Right cardiac atrium (tissue), 5 donors: ENCODE data around the gene ZNF579. TPM values are rescaled to one million over a fixed set of nuclear protein-coding genes. Genes with fewer than 3 reads are reported as not detected.
"Not testable (repeated sequence)": the region's sequence is repeated elsewhere in the genome, so short reads cannot be mapped to it uniquely, and the experiment has no call there.

Experiments
- ATAC-seq, 2 donors: fragments of 200-7000 bp; cut with Tn5 transposase; one replicate each; pipeline versions ENCODE4 v1.8.0 to v1.9.1; 2020; ENCODE audit warnings: moderate library complexity in 2 of 2, mild to moderate bottlenecking in 1 of 2
- DNase-seq, 3 donors: peaks; one replicate each; pipeline ENCODE4 v3.0.0-alpha.2; 2020
- H3K27ac ChIP-seq: one replicate; pipeline ENCODE4 v1.5.1; 2013; ENCODE audit warnings: mild to moderate bottlenecking, low read length, control low read depth, moderate library complexity
- H3K27me3 ChIP-seq: one replicate; pipeline ENCODE4 v1.6.1; 2013; ENCODE audit not compliant: control insufficient read depth, insufficient read depth
- H3K4me1 ChIP-seq: one replicate; pipeline ENCODE4 v1.6.1; 2013; ENCODE audit warnings: low read length; ENCODE audit not compliant: control insufficient read depth, insufficient read depth
- H3K4me3 ChIP-seq: one replicate; pipeline ENCODE4 v1.5.1; 2013; ENCODE audit warnings: low read length, control low read depth
- H3K9me3 ChIP-seq: one replicate; pipeline ENCODE4 v1.6.1; 2013; ENCODE audit warnings: low read length; ENCODE audit not compliant: control insufficient read depth
- WGBS: extraction: QIAGEN DNeasy Blood & Tissue Kit; methylation state at CpG from one replicate; pipeline ENCODE4 v1.1.7; 2013; 5-methylcytosine and 5-hydroxymethylcytosine counted together
- intact Hi-C, 4 donors: fragments of 100-400 bp; cut with DNase I; formaldehyde crosslinking; loops; one replicate each; pipeline versions ENCODE4 v1.11.0 to v1.14.0; 2022 to 2023
- polyA plus RNA-seq: library from polyadenylated mRNA; stranded (reverse); fragments of 200-250 nt; gene quantifications from one replicate; pipeline ENCODE4 v1.2.3, GENCODE V29; 2013
- total RNA-seq, 4 donors: library from RNA; stranded (reverse); fragmentation: NEBNext Ultra II Directional; extraction: Animal tissue kit (Norgen Biotek cat#: 25700); gene quantifications; one replicate each; pipeline ENCODE4 v1.2.1, GENCODE V29; 2021
- donor health status: healthy with polysubstance abuse.
- donor health status: DM: no; HTN: yes; CAD: no.
- donor health status: DM: no; HTN: no; CAD: no.
- donor health status: DM: no; HTN: yes; CAD: no; lungs with severe emphysema.
- donor health status: DM: yes; HTN: yes; CAD: no.

The ZNF579 gene
- total and polyA plus RNA-seq, 5 donors, result 10.2 to 15.5 (median 13.3) TPM

GRCh38 chr19:55569477-55569876 lies 11.2 kb downstream of the ZNF579 start:
- H3K4me3 ChIP-seq, ATAC-seq, intact Hi-C loops, DNase-seq, H3K27ac ChIP-seq, H3K4me1 ChIP-seq, H3K27me3 ChIP-seq, H3K9me3 ChIP-seq: not testable (repeated sequence)
- WGBS, result 92% methylated on average over 5 of the region's 5 CpGs

GRCh38 chr19:55567708-55568328 lies 12.8 kb downstream of the ZNF579 start:
- intact Hi-C loops, result no loop called here
- no peak for ATAC-seq
- Histone ChIP-seq H3K4me1 (no peaks in the 10 kb centered on the region), H3K27me3 (no peaks in the 10 kb centered on the region), H3K27ac (no peak overlapping the region), H3K4me3 (no peak overlapping the region), H3K9me3 (no peaks in the 10 kb centered on the region)
- DNase-seq, result no peak

GRCh38 chr19:55566823-55567222 lies 13.8 kb downstream of the ZNF579 start:
- WGBS, result 34% methylated on average over 9 of the region's 9 CpGs
- Histone ChIP-seq H3K4me3 (no peak overlapping the region), H3K27ac (no peak overlapping the region), H3K27me3 (no peaks in the 10 kb centered on the region), H3K9me3 (no peaks in the 10 kb centered on the region), H3K4me1 (no peaks in the 10 kb centered on the region)
- ATAC-seq, result no peak
- intact Hi-C loops, result no loop called here
- DNase-seq, result peak in 1 of 3 donors; percentile 22

GRCh38 chr19:55563261-55563690 lies 17.4 kb downstream of the ZNF579 start:
- peak; percentile 59 to 83 (median 83) for DNase-seq
- intact Hi-C loops, result no loop called here
- no peaks in the 10 kb centered on the region for H3K27me3 ChIP-seq
- H3K27ac ChIP-seq, result peak overlapping the region; percentile 77
- WGBS, result 30% methylated on average over 12 of the region's 12 CpGs
- no peaks in the 10 kb centered on the region for H3K4me1 ChIP-seq
- no peak overlapping the region for H3K4me3 ChIP-seq
- ATAC-seq, result peak; percentile 88 to 91
- no peaks in the 10 kb centered on the region for H3K9me3 ChIP-seq

- Histone ChIP-seq H3K4me1 (no peaks in the 10 kb centered on the region), H3K4me3 (no peak overlapping the region), H3K27ac (no peak overlapping the region), H3K9me3 (no peaks in the 10 kb centered on the region), H3K27me3 (no peaks in the 10 kb centered on the region)
- DNase-seq (peak in 2 of 3 donors; percentile 13 to 30), ATAC-seq (no peak)
- WGBS, result 77% methylated on average over 9 of the region's 9 CpGs
- intact Hi-C loops, result no loop called here
Observed at GRCh38 chr19:55559684-55560083, 21.0 kb downstream of the ZNF579 start.

- ATAC-seq, result no peak
- peak in 1 of 3 donors; percentile 3 for DNase-seq
- WGBS, result 75% methylated on average over 8 of the region's 8 CpGs
- intact Hi-C loops, result no loop called here
- Histone ChIP-seq H3K9me3 (no peaks in the 10 kb centered on the region), H3K27me3 (no peaks in the 10 kb centered on the region), H3K27ac (no peak overlapping the region), H3K4me1 (no peaks in the 10 kb centered on the region), H3K4me3 (no peak overlapping the region)
Observed at GRCh38 chr19:55554741-55555152, 25.9 kb downstream of the ZNF579 start.

GRCh38 chr19:55554302-55554701 lies 26.3 kb downstream of the ZNF579 start:
- intact Hi-C loops, result no loop called here
- H3K9me3 ChIP-seq, result no peaks in the 10 kb centered on the region
- H3K4me1 ChIP-seq, result no peaks in the 10 kb centered on the region
- no peaks in the 10 kb centered on the region for H3K27me3 ChIP-seq
- no peak overlapping the region for H3K27ac ChIP-seq
- H3K4me3 ChIP-seq, result no peak overlapping the region
- no peak for ATAC-seq
- WGBS, result 87% methylated on average over 9 of the region's 9 CpGs
- peak in 1 of 3 donors; percentile 11 for DNase-seq

GRCh38 chr19:55553217-55554182 lies 27.1 kb downstream of the ZNF579 start:
- intact Hi-C loops, result no loop called here
- no peaks in the 10 kb centered on the region for H3K9me3 ChIP-seq
- no peaks in the 10 kb centered on the region for H3K27me3 ChIP-seq
- H3K4me3 ChIP-seq, result no peak overlapping the region
- WGBS, result 55% methylated on average over 13 of the region's 13 CpGs
- no peak overlapping the region for H3K27ac ChIP-seq
- H3K4me1 ChIP-seq, result no peaks in the 10 kb centered on the region
- ATAC-seq, result no peak
- DNase-seq, result peak in 1 of 3 donors; percentile 4

GRCh38 chr19:55552620-55553019 lies 28.0 kb downstream of the ZNF579 start:
- no peak overlapping the region for H3K27ac ChIP-seq
- intact Hi-C loops, result no loop called here
- H3K4me1 ChIP-seq, result no peaks in the 10 kb centered on the region
- no peak overlapping the region for H3K4me3 ChIP-seq
- DNase-seq (peak in 1 of 3 donors; percentile 40), ATAC-seq (no peak)
- no peaks in the 10 kb centered on the region for H3K9me3 ChIP-seq
- 67% methylated on average over 13 of the region's 13 CpGs for WGBS
- H3K27me3 ChIP-seq, result no peaks in the 10 kb centered on the region

GRCh38 chr19:55552206-55552605 lies 28.4 kb downstream of the ZNF579 start:
- intact Hi-C loops, result no loop called here
- DNase-seq, result peak in 1 of 3 donors; percentile 5
- Histone ChIP-seq H3K9me3 (no peaks in the 10 kb centered on the region), H3K27me3 (no peaks in the 10 kb centered on the region), H3K4me3 (no peak overlapping the region), H3K4me1 (no peaks in the 10 kb centered on the region), H3K27ac (no peak overlapping the region)
- WGBS, result 73% methylated on average over 5 of the region's 5 CpGs
- no peak for ATAC-seq

GRCh38 chr19:55550321-55550650 lies 30.4 kb downstream of the ZNF579 start:
- intact Hi-C loops, result no loop called here
- DNase-seq (no peak), ATAC-seq (no peak)
- no peaks in the 10 kb centered on the region for H3K27me3 ChIP-seq
- WGBS, result 39% methylated on average over 7 of the region's 7 CpGs
- no peaks in the 10 kb centered on the region for H3K9me3 ChIP-seq
- no peaks in the 10 kb centered on the region for H3K4me1 ChIP-seq
- no peak overlapping the region for H3K4me3 ChIP-seq
- no peak overlapping the region for H3K27ac ChIP-seq
